Right lobe of liver (tissue), 6 donors: ENCODE measurements around the gene HOXA3. TPM values are rescaled to one million over a fixed set of nuclear protein-coding genes. Genes with fewer than 3 reads are reported as not detected.

Source experiments
- ATAC-seq, 4 donors: fragments of 200-7000 bp; cut with Tn5 transposase; one replicate each; pipeline ENCODE4 v1.9.1; 2020; ENCODE audit warnings: mild to moderate bottlenecking in 4 of 4, moderate library complexity in 4 of 4
- DNase-seq, 3 donors: peaks; one replicate each; pipeline ENCODE4 v3.0.0-alpha.2; 2020
- H3K27ac ChIP-seq, 3 donors: fragments of 200-600 bp; one replicate each; pipeline ENCODE4 v1.8.0; 2022
- H3K27me3 ChIP-seq, 2 donors: fragments of 200-600 bp; one replicate each; pipeline ENCODE4 v1.8.0; 2022
- H3K36me3 ChIP-seq, 4 donors: fragments of 200-600 bp; sonication (generic) in 1 of 4; one replicate each; pipeline versions ENCODE4 v1.5.1 to v1.8.0; 2017 to 2022; ENCODE audit warnings: control low read depth in 1 of 4
- H3K4me1 ChIP-seq, 4 donors: fragments of 200-600 bp; sonication (generic) in 1 of 4; one replicate each; pipeline versions ENCODE4 v1.5.1 to v1.8.0; 2017 to 2022; ENCODE audit warnings: control low read depth in 1 of 4
- H3K4me3 ChIP-seq, 3 donors: fragments of 200-600 bp; one replicate each; pipeline ENCODE4 v1.8.0; 2022
- H3K9me3 ChIP-seq, 4 donors: fragments of 200-600 bp; sonication (generic) in 1 of 4; one replicate each; pipeline versions ENCODE4 v1.5.1 to v1.8.0; 2017 to 2022; ENCODE audit warnings: control low read depth in 1 of 4
- POLR2A ChIP-seq: fragments of 450-650 bp; IDR thresholded peaks from one replicate; pipeline ENCODE4 v1.6.1; 2017; ENCODE audit warnings: antibody characterized with exemption, mild to moderate bottlenecking
- WGBS: methylation state at CpG from one replicate; pipeline ENCODE4 v1.1.6; 2018; ENCODE audit warnings: low coverage, low lambda C conversion rate; ENCODE audit not compliant: insufficient coverage; ENCODE audit errors: missing lambda C conversion rate; 5-methylcytosine and 5-hydroxymethylcytosine counted together
- intact Hi-C, 2 donors: fragments of 100-400 bp; cut with DNase I; formaldehyde crosslinking; loops; one replicate each; pipeline versions ENCODE4 v1.11.2 to v1.14.1; 2022
- total RNA-seq, 6 experiments: library from RNA; depleted of rRNA in 2 of 6; stranded (reverse); fragments of >200 nt in 2 of 6; fragmentation: NEBNext Ultra II Directional in 3 of 6; extraction: Animal tissue kit (Norgen Biotek cat#: 25700) in 3 of 6; gene quantifications; one replicate each; pipeline versions ENCODE4 v1.1.0 to v1.2.4, GENCODE V29; 2016 to 2023
- TF ChIP-seq, protein P1 (sequence below), 4 donors: fragments of 200-600 bp in 3 of 4; fragments of 450-650 bp in 1 of 4; IDR thresholded peaks; one replicate each; pipeline versions ENCODE4 v1.5.1 to v1.8.0; 2016 to 2022; ENCODE audit warnings: antibody characterized with exemption in 4 of 4, mild to moderate bottlenecking in 2 of 4
- donor health status: DM: no; HTN: yes; CAD: no.
- donor health status: DM: no; HTN: no; CAD: no.
- donor health status: DM: no; HTN: no; CAD: no.
- donor health status: DM: no; HTN: yes; CAD: no.
- donor health status: DM: no; HTN: yes; CAD: no.

Gene HOXA3
- total RNA-seq, 6 experiments from 2014 or later: 0.17 to 0.26 (median 0.25) TPM; not detected in 2

DNA sequence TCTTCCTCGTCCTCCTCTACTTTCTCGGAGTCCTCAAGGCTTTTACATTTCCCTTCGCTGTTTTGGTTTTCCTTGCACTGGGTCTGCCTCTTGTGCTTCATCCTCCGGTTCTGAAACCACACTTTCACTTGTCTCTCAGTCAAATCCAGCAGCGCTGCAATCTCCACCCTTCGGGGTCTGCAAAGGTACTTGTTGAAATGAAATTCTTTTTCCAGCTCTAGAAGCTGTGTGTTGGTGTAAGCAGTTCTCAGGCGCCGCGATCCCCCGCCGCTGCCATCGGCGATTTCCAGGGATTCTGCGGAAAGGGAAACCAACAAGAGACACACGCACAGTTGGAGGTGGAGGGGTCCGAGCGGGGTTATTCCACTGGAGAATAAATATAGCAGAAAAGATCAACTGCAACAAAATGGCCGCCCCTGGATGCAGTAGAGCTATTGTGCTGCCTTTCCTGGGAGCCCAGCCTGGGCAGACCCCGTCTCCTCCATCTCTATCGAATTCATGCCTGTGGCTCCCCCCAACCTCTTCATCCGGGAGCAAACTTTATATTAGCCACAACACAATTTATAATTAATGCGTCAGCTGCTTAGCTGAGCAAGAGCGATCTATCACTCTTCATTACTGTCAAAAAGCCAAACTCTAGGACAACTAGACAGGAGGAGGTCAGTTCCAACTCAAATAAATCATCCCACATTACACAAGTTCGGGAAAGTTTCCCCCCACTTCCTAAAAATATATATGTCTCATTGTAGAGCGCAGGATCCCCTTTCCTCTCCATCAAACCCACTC lies 51.0 kb downstream of the HOXA3 start:
- ATAC-seq: no peak
- no peak for TF ChIP-seq POLR2A
- no peaks in the 10 kb centered on the region for H3K9me3 ChIP-seq
- peaks cover 0 to 3% (median 0%) of the 10 kb centered on the region in 4 donors for H3K4me1 ChIP-seq
- peak overlapping the region; percentile 50 to 80 (median 71) for H3K27ac ChIP-seq
- H3K36me3 ChIP-seq: no peaks in the 10 kb centered on the region
- DNase-seq: no peak
- WGBS: 28% methylated on average over 22 of the region's 25 CpGs
- H3K27me3 ChIP-seq: peaks cover 0 to 31% of the 10 kb centered on the region in 2 donors
- intact Hi-C loops: no loop called here
- peak overlapping the region in 2 of 3 donors; percentile 23 to 36 for H3K4me3 ChIP-seq

GRCh38 chr7:27100694-27101170 lies 51.7 kb downstream of the HOXA3 start:
- Histone ChIP-seq H3K27me3 (peaks cover 0 to 31% of the 10 kb centered on the region in 2 donors), H3K27ac (peak overlapping the region; percentile 39 to 80 (median 71)), H3K4me3 (peak overlapping the region in 1 of 3 donors; percentile 36), H3K9me3 (no peaks in the 10 kb centered on the region), H3K4me1 (peaks cover 0 to 3% (median 0%) of the 10 kb centered on the region in 4 donors), H3K36me3 (no peaks in the 10 kb centered on the region)
- intact Hi-C loops: no loop called here
- DNase-seq (no peak), ATAC-seq (no peak)
- 24% methylated on average over 5 of the region's 8 CpGs for WGBS
- TF ChIP-seq, protein P1, sequence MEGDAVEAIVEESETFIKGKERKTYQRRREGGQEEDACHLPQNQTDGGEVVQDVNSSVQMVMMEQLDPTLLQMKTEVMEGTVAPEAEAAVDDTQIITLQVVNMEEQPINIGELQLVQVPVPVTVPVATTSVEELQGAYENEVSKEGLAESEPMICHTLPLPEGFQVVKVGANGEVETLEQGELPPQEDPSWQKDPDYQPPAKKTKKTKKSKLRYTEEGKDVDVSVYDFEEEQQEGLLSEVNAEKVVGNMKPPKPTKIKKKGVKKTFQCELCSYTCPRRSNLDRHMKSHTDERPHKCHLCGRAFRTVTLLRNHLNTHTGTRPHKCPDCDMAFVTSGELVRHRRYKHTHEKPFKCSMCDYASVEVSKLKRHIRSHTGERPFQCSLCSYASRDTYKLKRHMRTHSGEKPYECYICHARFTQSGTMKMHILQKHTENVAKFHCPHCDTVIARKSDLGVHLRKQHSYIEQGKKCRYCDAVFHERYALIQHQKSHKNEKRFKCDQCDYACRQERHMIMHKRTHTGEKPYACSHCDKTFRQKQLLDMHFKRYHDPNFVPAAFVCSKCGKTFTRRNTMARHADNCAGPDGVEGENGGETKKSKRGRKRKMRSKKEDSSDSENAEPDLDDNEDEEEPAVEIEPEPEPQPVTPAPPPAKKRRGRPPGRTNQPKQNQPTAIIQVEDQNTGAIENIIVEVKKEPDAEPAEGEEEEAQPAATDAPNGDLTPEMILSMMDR (IDR thresholded peaks at IDR 0.05): no peak
- no peak for TF ChIP-seq POLR2A

- Histone ChIP-seq H3K36me3 (no peaks in the 10 kb centered on the region), H3K9me3 (no peaks in the 10 kb centered on the region), H3K27ac (peak overlapping the region; percentile 7 to 94 (median 80)), H3K27me3 (peaks cover 0 to 31% of the 10 kb centered on the region in 2 donors), H3K4me1 (peaks cover 0 to 3% (median 0%) of the 10 kb centered on the region in 4 donors), H3K4me3 (peak overlapping the region in 1 of 3 donors; percentile 26)
- DNase-seq (no peak), ATAC-seq (no peak)
- TF ChIP-seq, protein P1 (IDR thresholded peaks at IDR 0.05): no peak
- TF ChIP-seq POLR2A: no peak
- WGBS: 30% methylated on average over 8 of the region's 8 CpGs
- intact Hi-C loops: loop anchor here in 1 of 2 donors (10.0 kb wide), 1 partner anchor 65 kb away; the partner anchor contains the start of gene HOXA9
Observed at GRCh38 chr7:27099453-27100370, 52.7 kb downstream of the HOXA3 start.

- Histone ChIP-seq H3K4me1 (peaks cover 0 to 3% (median 0%) of the 10 kb centered on the region in 4 donors), H3K9me3 (no peaks in the 10 kb centered on the region), H3K4me3 (peak overlapping the region; percentile 25 to 58 (median 26)), H3K27ac (peak overlapping the region; percentile 49 to 94 (median 80)), H3K36me3 (no peaks in the 10 kb centered on the region), H3K27me3 (peaks cover 0 to 31% of the 10 kb centered on the region in 2 donors)
- WGBS: 9% methylated on average over 37 of the region's 38 CpGs
- DNase-seq: no peak
- intact Hi-C loops: loop anchor here in 1 of 2 donors (10.0 kb wide), 1 partner anchor 66 kb away; the partner anchor contains the start of gene HOXA9
- ATAC-seq: no peak
- TF ChIP-seq, protein P1 (IDR thresholded peaks at IDR 0.05): no peak
Observed at GRCh38 chr7:27098578-27099451, 53.6 kb downstream of the HOXA3 start.
